Globus pallidus (tissue), 1 donor: Measurements from ENCODE around the gene TRAF3.
"Not testable (repeated sequence)": the region's sequence is repeated elsewhere in the genome, so short reads cannot be mapped to it uniquely, and the experiment has no call there.

ENCODE experiments used
- DNase-seq: peaks from one replicate; pipeline ENCODE4 v3.0.0-alpha.2; 2015; ENCODE audit warnings: low spot score

The TRAF3 gene

DNA sequence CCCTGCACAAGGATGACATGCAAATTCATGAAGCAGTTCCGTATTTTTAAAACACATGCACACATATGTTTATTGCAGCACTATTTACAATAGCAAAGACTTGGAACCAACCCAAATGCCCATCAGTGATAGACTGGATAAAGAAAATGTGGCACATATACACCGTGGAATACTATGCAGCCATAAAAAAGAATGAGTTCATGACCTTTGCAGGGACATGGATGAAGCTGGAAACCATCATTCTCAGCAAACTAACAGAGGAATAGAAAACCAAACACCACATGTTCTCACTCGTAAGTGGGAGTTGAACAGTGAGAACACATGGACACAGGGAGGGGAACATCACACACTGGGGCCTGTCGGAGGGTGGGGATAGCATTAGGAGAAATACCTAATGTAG, 88.7 kb downstream of the TRAF3 start:
- not testable (repeated sequence) for DNase-seq

- no peak for DNase-seq
Observed at GRCh38 chr14:102866982-102867761, 89.9 kb downstream of the TRAF3 start.

DNA sequence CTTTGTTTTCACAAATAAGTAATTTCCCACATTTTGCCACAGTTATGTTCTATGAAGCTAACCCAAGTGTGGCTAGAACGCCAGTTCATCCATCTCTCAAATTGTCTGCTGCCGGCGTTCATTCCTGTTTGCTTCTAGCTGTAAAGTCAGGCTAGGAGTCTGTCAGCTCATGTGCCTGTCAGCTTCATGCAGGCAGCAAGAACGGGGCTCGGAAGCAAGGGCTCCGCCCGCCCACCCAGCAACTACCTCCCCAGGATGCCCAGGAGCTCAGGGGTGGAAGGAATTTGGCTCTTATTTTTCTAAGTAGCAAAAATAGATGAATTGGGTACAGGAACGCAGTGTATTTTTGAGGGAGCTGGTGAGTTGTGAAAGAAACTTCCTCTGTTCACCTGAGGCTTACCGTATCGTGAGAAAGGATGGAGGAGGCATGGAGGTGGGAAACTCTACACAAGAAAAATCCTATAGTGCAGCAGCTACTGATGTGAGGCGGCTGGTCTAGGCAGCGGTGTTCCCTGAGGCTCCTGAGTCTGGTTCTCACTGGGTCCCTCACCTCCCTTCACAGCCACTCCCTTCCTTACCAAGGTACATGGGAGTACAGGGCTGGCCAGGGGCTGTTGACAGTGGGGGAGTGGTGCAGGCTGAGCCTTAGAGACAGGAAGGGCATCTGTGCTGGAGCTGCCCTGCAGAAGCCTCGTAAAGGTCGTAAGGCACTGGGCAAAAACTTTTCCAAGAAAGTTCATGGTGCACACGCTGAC, 90.8 kb downstream of the TRAF3 start:
- DNase-seq: no peak

- peak; percentile 10 for DNase-seq
Observed at GRCh38 chr14:102868956-102869547, 91.8 kb downstream of the TRAF3 start.

GRCh38 chr14:102870246-102870645, 93.0 kb downstream of the TRAF3 start:
- DNase-seq: no peak

DNA sequence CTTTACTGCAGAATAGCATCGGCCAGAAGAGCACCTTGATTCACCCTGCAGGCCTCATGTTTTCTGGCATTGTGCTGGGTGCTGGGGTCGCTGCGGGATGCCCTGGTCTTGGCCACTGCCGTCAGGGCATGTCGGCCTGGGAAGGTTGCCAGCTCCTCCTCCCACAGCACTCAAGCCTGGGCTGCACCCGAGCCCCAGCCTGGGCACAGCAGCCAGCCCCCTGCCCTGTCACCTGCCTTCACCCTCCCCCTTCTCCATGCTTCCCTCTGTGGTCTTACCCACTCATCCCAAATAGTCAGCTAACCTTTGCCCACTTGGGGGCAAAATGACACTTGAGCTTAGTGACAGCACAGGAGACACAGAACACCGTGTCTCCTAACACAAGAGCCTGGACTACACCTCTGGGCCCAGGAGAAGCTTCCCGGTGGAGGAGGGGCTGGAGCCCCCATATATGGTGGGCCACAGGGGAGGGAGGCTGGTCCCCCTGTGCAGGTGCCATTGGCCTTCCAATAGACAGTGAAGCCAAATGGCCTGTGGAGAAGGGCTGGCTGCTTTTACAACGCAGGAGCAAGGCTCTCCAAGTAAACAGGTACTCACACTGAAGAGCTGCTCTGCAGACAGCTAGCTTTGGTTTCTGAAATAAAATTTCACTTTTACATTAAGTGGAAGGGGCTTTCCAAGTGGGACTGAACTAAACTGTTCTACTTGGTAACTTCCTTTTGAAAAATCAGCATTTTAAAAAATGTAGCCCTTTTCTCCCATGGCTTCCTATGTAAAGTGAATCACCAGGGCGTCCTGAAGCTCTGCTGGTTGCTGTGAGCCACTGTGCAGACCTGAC, 94.0 kb downstream of the TRAF3 start:
- DNase-seq: no peak

GRCh38 chr14:102872020-102872419, 94.8 kb downstream of the TRAF3 start:
- DNase-seq: no peak

- no peak for DNase-seq
Observed at GRCh38 chr14:102873131-102873530, 95.9 kb downstream of the TRAF3 start.

DNA sequence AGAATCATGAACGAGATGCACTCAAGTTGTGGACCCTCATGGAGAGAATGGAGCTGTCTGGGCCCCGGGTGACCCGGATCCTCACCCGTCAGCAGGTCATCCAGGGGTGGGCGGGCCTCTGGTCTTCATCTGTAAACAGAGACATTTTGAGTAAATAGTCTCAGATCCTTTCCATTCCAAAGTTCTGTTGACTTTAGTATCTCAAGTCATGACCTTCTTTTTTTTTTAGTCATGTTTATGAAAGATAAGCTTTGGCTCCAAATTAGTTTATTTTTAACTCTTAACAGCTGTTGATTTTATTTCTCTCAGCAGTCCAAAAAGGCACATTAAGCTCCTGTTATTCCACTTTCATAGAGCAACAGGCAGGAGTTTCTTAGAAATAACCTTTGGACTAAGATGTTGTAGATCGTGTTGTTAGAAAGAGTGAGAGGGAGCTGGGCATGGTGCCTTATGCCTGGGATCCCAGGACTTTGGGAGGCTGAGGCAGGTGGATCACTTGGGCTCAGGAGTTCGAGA, 96.4 kb downstream of the TRAF3 start:
- no peak for DNase-seq

DNA sequence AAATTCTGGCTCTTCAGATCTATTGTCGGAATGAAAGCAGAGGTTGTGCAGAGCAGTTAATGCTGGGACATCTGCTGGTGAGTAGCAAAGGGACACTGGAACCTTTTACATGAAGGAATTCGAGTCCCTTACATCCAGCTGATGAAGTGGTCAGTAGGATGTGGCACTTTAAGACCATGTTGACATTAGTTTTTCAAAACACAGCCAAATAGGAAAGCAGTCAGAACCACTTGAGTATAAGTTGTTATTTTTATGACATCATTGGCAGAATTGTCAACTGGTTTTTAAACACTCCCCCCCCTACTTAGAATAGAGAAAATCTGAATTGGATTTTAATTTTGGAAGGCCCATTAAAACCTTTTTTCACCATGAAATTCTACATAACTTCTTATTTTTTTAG, 98.4 kb downstream of the TRAF3 start:
- no peak for DNase-seq

- not testable (repeated sequence) for DNase-seq
Observed at GRCh38 chr14:102877511-102877910, 100.3 kb downstream of the TRAF3 start.

DNA sequence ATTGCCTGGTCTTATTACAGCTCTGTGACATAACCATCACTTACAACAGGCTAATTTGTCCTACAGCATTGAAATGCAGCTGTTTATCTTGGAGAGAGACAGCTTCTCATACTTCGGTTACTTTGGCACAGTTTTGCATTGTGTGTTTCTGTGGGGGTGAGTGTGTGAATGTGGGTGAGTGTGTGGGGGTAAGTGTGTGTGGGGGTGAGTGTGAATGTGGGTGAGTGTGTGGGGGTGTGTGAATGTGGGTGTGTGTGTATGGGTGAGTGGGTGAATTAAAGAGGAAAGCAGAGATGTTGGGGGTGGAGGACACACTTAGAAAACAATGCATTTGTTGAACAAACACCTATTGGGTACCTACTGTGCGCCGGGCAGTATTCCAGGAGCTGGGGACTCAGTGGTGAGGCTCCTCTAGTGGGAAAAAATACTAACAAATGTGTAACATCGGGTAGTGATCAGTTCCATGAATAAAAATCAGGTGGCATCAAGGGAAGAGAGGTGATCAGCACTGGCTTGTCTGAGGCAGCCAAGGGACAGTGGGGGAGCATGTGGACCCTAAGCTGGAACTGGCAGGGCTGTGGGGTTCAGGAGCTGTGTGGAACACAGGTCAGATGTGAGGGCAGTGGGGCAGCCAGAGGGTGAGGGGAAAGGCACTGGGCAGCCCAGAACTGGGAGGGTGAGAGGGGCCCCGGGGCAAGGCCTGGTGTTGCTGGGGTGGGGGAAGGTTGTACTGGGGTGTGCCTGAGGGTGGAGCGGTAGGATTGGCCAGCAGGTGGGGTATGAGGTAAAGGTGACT, 101.1 kb downstream of the TRAF3 start:
- no peak for DNase-seq

GRCh38 chr14:102878970-102879460, 101.8 kb downstream of the TRAF3 start:
- no peak for DNase-seq

DNA sequence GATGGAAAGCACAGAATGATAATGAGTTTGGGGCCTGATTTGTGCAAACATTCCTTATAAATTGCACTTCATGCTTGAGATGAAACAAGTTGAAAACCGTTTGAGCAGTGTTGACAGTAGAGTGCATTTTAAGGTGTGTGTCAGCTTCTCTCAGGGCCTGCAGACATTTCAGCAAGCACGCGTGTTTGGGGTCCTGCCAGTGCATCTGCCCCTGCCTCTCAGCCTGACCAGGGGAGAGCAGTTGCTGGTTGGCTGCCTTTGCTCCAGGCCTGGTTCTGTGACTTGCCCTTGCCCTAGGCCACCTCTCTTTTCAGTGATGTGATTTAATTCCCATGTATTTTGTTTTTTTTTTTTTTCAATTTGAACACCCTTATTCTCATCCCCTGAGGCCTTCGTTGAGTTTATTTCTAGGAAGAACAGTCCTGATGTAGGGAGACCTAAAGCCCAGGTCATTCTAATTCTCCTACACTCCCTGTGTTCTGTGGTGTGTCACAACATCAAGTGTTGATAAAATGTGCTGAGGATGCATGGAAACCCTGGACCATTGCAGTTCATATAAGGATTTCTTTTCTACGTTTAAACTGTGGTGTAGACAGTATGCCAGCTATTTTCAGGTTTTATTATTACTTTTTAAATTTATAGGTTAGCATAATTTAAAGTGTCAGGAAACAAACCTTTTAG, 105.1 kb downstream of the TRAF3 start:
- DNase-seq: no peak

DNA sequence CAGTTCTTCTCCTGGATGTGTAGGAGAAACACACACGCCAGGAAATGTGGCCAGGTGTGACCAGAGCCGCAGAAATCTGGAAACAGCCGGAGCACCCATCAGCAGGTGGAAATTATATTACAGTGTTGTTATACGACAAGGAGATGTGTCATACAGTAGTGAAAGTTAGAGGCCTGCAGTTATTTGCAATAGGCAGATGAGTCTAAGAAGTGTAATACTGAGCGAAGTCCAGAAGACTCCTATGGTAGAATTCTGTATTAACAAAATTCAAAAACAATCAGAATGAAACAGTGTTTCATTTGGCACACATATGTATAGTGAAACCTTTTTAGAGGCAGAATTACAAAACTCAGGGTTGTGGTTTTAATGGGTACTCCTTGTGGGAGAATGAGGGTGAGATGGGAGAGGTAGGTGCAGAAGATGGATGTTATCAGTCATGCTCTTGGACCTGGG, 105.9 kb downstream of the TRAF3 start:
- DNase-seq: no peak

DNA sequence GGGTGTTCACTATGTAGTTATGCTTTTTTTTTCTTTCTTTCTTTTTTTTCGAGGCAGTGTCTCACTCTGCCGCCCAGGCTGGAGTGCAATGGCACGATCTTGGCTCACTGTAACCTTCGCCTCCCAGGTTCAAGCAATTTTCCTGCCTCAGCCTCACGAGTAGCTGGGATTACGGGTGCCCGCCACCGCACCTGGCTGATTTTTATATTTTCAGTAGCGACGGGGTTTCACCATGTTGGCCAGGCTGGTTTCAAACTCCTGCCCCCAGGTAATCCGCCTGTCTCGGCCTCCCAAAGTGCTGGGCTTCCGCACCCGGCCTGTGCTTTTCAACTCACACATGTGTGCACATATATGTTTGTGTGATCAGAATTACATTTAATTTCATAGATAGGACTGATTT, 106.3 kb downstream of the TRAF3 start:
- DNase-seq: no peak

- no peak for DNase-seq
Observed at GRCh38 chr14:102885737-102886447, 108.6 kb downstream of the TRAF3 start.

- no peak for DNase-seq
Observed at GRCh38 chr14:102888748-102889147, 111.5 kb downstream of the TRAF3 start.

DNA sequence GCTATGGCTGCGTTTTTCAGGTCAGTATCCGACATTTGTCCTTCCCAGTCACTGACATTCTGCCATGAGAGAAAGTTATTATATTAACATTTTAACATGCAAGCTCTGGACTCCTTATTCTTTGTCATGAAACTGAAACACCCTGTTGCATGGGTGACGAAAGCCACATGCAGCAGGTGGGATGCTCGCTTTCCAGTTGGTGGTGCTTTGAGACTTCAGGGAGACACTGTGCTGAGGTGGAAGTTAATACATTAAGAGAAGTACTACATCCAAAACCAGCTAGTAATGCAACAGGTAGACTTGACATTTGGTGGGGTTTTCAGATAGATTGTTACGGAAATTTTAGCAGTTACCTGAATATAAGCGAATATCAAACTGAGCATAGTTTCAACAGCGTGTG, 112.4 kb downstream of the TRAF3 start:
- DNase-seq: no peak

GRCh38 chr14:102891111-102891510, 113.9 kb downstream of the TRAF3 start:
- DNase-seq: no peak
